H1 (cell line): Measurements from ENCODE around the gene TNFAIP8. TPM values are rescaled to one million over a fixed set of nuclear protein-coding genes. Genes with fewer than 3 reads are reported as not detected.

Experiments used
- CTCF ChIA-PET: fragments of 300-600 bp; sonication (Branson Sonifier 250); formaldehyde crosslinking; loops from one replicate; lab custom pipeline; 2021; ENCODE audit not compliant: partially characterized antibody; lab: Charles Lee
- POLR2A ChIA-PET: fragments of 300-600 bp; sonication (Branson Sonifier 250); formaldehyde crosslinking; loops from one replicate; lab custom pipeline; 2021; ENCODE audit warnings: inconsistent platforms; ENCODE audit not compliant: partially characterized antibody; lab: Charles Lee
- DNase-seq, 2 experiments: peaks; one replicate each; pipeline versions ENCODE4 v3.0.0 to v3.0.0-alpha.2; 2010 to 2022; ENCODE audit warnings: low spot score in 2 of 2, low read depth in 1 of 2, mixed read lengths in 1 of 2
- FAIRE-seq: peaks from 2 replicates; lab custom pipeline; 2011; peaks lifted over from hg19 to GRCh38; lab: Jason Lieb, UNC
- H2AFZ ChIP-seq: 2 replicates; pipeline ENCODE4 v1.8.1; 2012; ENCODE audit warnings: low read length, inconsistent platforms
- H2AK5ac ChIP-seq: 2 replicates; pipeline ENCODE4 v1.6.1; 2013; ENCODE audit warnings: low read depth, low read length
- H2BK120ac ChIP-seq: replicated peaks from 2 replicates; pipeline ENCODE3; 2013; ENCODE audit warnings: low read depth, low read length, inconsistent platforms
- H2BK12ac ChIP-seq: 2 replicates; pipeline ENCODE4 v1.6.1; 2013; ENCODE audit warnings: low read depth, low read length
- H2BK15ac ChIP-seq: 2 replicates; pipeline ENCODE4 v1.6.1; 2013; ENCODE audit warnings: low read length
- H2BK20ac ChIP-seq: 2 replicates; pipeline ENCODE4 v1.6.1; 2013; ENCODE audit warnings: low read length
- H2BK5ac ChIP-seq: 2 replicates; pipeline ENCODE4 v1.6.1; 2013; ENCODE audit warnings: low read depth, low read length
- H3K14ac ChIP-seq: 2 replicates; pipeline ENCODE4 v1.6.1; 2013; ENCODE audit warnings: inconsistent platforms; ENCODE audit not compliant: insufficient read length
- H3K18ac ChIP-seq: 2 replicates; pipeline ENCODE4 v1.6.1; 2013; ENCODE audit warnings: low read length; ENCODE audit errors: extremely low read depth
- H3K23ac ChIP-seq: 2 replicates; pipeline ENCODE4 v1.6.1; 2013; ENCODE audit warnings: inconsistent platforms; ENCODE audit not compliant: insufficient read length
- H3K23me2 ChIP-seq: 2 replicates; pipeline ENCODE4 v1.6.1; 2013; ENCODE audit warnings: low read depth, low read length
- H3K27ac ChIP-seq: 2 replicates; pipeline ENCODE4 v1.6.1; 2011; ENCODE audit warnings: low read depth, low read length, inconsistent platforms
- H3K27me3 ChIP-seq, 4 experiments: replicated peaks in 1 of 4; 1 replicate in 1 of 4; 2 replicates in 3 of 4; pipeline versions ENCODE4 v1.6.1 to v1.8.1; 2011 to 2013; ENCODE audit warnings: low read length in 3 of 4, mild to moderate bottlenecking in 3 of 4, inconsistent platforms in 2 of 4, mixed read lengths in 2 of 4, moderate library complexity in 1 of 4; ENCODE audit not compliant: control insufficient read depth in 3 of 4, insufficient read depth in 3 of 4; ENCODE audit errors: extremely low read depth in 1 of 4
- H3K36me3 ChIP-seq, 4 experiments: 2 replicates each; pipeline versions ENCODE4 v1.6.1 to v1.8.1; 2011 to 2013; ENCODE audit warnings: mild to moderate bottlenecking in 4 of 4, low read length in 3 of 4, moderate library complexity in 2 of 4, control low read depth in 1 of 4, inconsistent platforms in 1 of 4; ENCODE audit not compliant: insufficient read depth in 4 of 4, control insufficient read depth in 2 of 4
- H3K4ac ChIP-seq: replicated peaks from 2 replicates; pipeline ENCODE3; 2013; ENCODE audit warnings: low read length, low read depth, mixed read lengths, inconsistent platforms; ENCODE audit not compliant: insufficient read length
- H3K4me1 ChIP-seq, 4 experiments: replicated peaks in 1 of 4; 1 replicate in 1 of 4; 2 replicates in 3 of 4; pipeline versions ENCODE4 v1.6.1 to v1.8.1; 2011 to 2013; ENCODE audit warnings: low read length in 3 of 4, inconsistent platforms in 2 of 4, mixed read lengths in 1 of 4; ENCODE audit not compliant: insufficient read depth in 4 of 4, control insufficient read depth in 3 of 4
- H3K4me2 ChIP-seq, 2 experiments: 2 replicates each; pipeline versions ENCODE4 v1.6.1 to v1.8.1; 2011 to 2013; ENCODE audit warnings: low read depth in 2 of 2, low read length in 2 of 2, control low read depth in 1 of 2, inconsistent platforms in 1 of 2, mild to moderate bottlenecking in 1 of 2; ENCODE audit not compliant: insufficient read depth in 1 of 2
- H3K4me3 ChIP-seq, 4 experiments: fragments of 200-600, 300-600 bp in 1 of 4; sonication (generic), shearing (Covaris generic), sonication (Bioruptor Twin) in 1 of 4; 2 replicates each; pipeline versions ENCODE4 v1.5.1 to v1.8.1; 2011 to 2016; ENCODE audit warnings: low read length in 4 of 4, low read depth in 3 of 4, control low read depth in 2 of 4, inconsistent platforms in 2 of 4, mild to moderate bottlenecking in 2 of 4, mixed read lengths in 1 of 4, moderate library complexity in 1 of 4; ENCODE audit not compliant: insufficient read depth in 2 of 4; ENCODE audit errors: extremely low read depth in 1 of 4
- H3K56ac ChIP-seq: replicated peaks from 2 replicates; pipeline ENCODE3; 2013; ENCODE audit warnings: low read depth, mild to moderate bottlenecking, mixed read lengths, low read length, inconsistent platforms; ENCODE audit not compliant: insufficient read length
- H3K79me1 ChIP-seq: 2 replicates; pipeline ENCODE4 v1.6.1; 2013; ENCODE audit warnings: low read depth, low read length, control low read depth
- H3K79me2 ChIP-seq, 2 experiments: 2 replicates each; pipeline versions ENCODE4 v1.6.1 to v1.8.1; 2012 to 2013; ENCODE audit warnings: low read length in 2 of 2, mild to moderate bottlenecking in 2 of 2, inconsistent platforms in 1 of 2; ENCODE audit not compliant: insufficient read depth in 2 of 2, control insufficient read depth in 1 of 2
- H3K9ac ChIP-seq, 4 experiments: replicated peaks in 1 of 4; 1 replicate in 1 of 4; 2 replicates in 3 of 4; pipeline versions ENCODE4 v1.6.1 to v1.8.1; 2011 to 2013; ENCODE audit warnings: low read depth in 3 of 4, low read length in 3 of 4, control low read depth in 2 of 4, mild to moderate bottlenecking in 2 of 4, moderate library complexity in 2 of 4, inconsistent platforms in 1 of 4; ENCODE audit errors: extremely low read depth in 1 of 4
- H3K9me3 ChIP-seq, 2 experiments: 2 replicates each; pipeline versions ENCODE4 v1.6.1 to v1.8.1; 2012 to 2013; ENCODE audit warnings: mild to moderate bottlenecking in 2 of 2, moderate library complexity in 2 of 2, control low read depth in 1 of 2, inconsistent platforms in 1 of 2, low read depth in 1 of 2, low read length in 1 of 2, mixed read lengths in 1 of 2; ENCODE audit not compliant: insufficient read depth in 2 of 2
- H4K20me1 ChIP-seq, 2 experiments: replicated peaks in 1 of 2; 2 replicates each; pipeline versions ENCODE3 to v1.8.1; 2011 to 2013; ENCODE audit warnings: inconsistent platforms in 2 of 2, low read length in 2 of 2, mild to moderate bottlenecking in 1 of 2; ENCODE audit not compliant: insufficient read depth in 2 of 2, control insufficient read depth in 1 of 2
- H4K5ac ChIP-seq: 2 replicates; pipeline ENCODE4 v1.6.1; 2013; ENCODE audit warnings: low read length, low read depth, mixed read lengths, inconsistent platforms; ENCODE audit not compliant: insufficient read length
- H4K8ac ChIP-seq: 2 replicates; pipeline ENCODE4 v1.8.0; 2013; ENCODE audit warnings: mild to moderate bottlenecking, moderate library complexity, low read length, inconsistent platforms; ENCODE audit not compliant: insufficient read depth; ENCODE audit errors: extremely low read depth
- H4K91ac ChIP-seq: replicated peaks from 2 replicates; pipeline ENCODE3; 2013; ENCODE audit warnings: low read length, mixed read lengths, inconsistent platforms; ENCODE audit not compliant: insufficient read length
- ATF2 ChIP-seq: IDR thresholded peaks from 2 replicates; pipeline ENCODE4 v1.6.1; 2012; ENCODE audit warnings: low read length, inconsistent platforms
- BACH1 ChIP-seq: IDR thresholded peaks from 2 replicates; pipeline ENCODE4 v1.6.1; 2012; ENCODE audit warnings: low read length, improper control_type of control experiment
- BRCA1 ChIP-seq: IDR thresholded peaks from 2 replicates; pipeline ENCODE4 v1.6.1; 2012; ENCODE audit warnings: low read depth, low read length, improper control_type of control experiment
- CTBP2 ChIP-seq: IDR thresholded peaks from 2 replicates; pipeline ENCODE4 v1.7.0; 2011; ENCODE audit warnings: borderline replicate concordance, mild to moderate bottlenecking, moderate library complexity, mixed read lengths, low read length; ENCODE audit not compliant: insufficient read depth, insufficient read length
- JUN ChIP-seq: IDR thresholded peaks from 2 replicates; pipeline ENCODE4 v1.6.1; 2011; ENCODE audit warnings: low read depth, mild to moderate bottlenecking, improper control_type of control experiment, low read length
- SIRT6 ChIP-seq: IDR thresholded peaks from one replicate; pipeline ENCODE4 v1.7.1; 2012; ENCODE audit warnings: low read length, inconsistent platforms
- SP2 ChIP-seq: IDR thresholded peaks from 2 replicates; pipeline ENCODE4 v1.6.1; 2012; ENCODE audit warnings: mild to moderate bottlenecking, low read length, inconsistent platforms
- SUZ12 ChIP-seq: fragments of 200-600 bp; sonication (generic); IDR thresholded peaks from 2 replicates; pipeline ENCODE4 v1.6.1; 2012; ENCODE audit warnings: mild to moderate bottlenecking, inconsistent platforms, low read length, moderate library complexity, mixed read lengths
- TEAD4 ChIP-seq: IDR thresholded peaks from 2 replicates; pipeline ENCODE4 v1.6.1; 2012; ENCODE audit warnings: low read depth, low read length, inconsistent platforms, mixed read lengths
- USF2 ChIP-seq: IDR thresholded peaks from 2 replicates; pipeline ENCODE4 v1.6.1; 2011; ENCODE audit warnings: low read length, improper control_type of control experiment
- YY1 ChIP-seq: IDR thresholded peaks from 2 replicates; pipeline ENCODE4 v1.6.1; 2011; ENCODE audit warnings: low read depth, mild to moderate bottlenecking, low read length
- WGBS, 2 experiments: shearing (Covaris generic) in 1 of 2; methylation state at CpG; one replicate each; pipeline versions ENCODE4 v1.1.6 to v1.1.7; 2013 to 2015; ENCODE audit warnings: low lambda C conversion rate in 2 of 2, mixed read lengths in 2 of 2, inconsistent platforms in 1 of 2, low coverage in 1 of 2, missing lambda C conversion rate in 1 of 2; ENCODE audit not compliant: insufficient replicate concordance in 2 of 2, insufficient coverage in 1 of 2, insufficient read length in 1 of 2; ENCODE audit errors: extremely low coverage in 1 of 2, missing lambda C conversion rate in 1 of 2; 5-methylcytosine and 5-hydroxymethylcytosine counted together
- polyA plus RNA-seq, 7 experiments: library from polyadenylated mRNA; depleted of rRNA in 3 of 7; stranded (reverse) in 5 of 7; unstranded in 2 of 7; fragments of >200 nt in 5 of 7; fragments of 200-250 nt in 2 of 7; gene quantifications; 1 replicate in 5 of 7; 2 replicates in 1 of 7; 4 replicates in 1 of 7; pipeline versions ENCODE4 v1.2.1 to v1.2.3, GENCODE V29; 2011 to 2013; ENCODE audit warnings: missing spikeins in 2 of 7, mixed read lengths in 2 of 7
- total RNA-seq: library from RNA; stranded (reverse); fragmentation: NEBNext Ultra II Directional; extraction: Animal tissue kit (Norgen Biotek cat#: 25700); gene quantifications from 2 replicates; pipeline ENCODE4 v1.2.1, GENCODE V29; 2021

Gene TNFAIP8
- total and polyA plus RNA-seq, 2 of the 8 experiments (the other 6 are each of a cell fraction or from before 2014, with no cell fraction given), result 12.4 to 19.3 TPM

GRCh38 chr5:119396030-119396664 is 40.3 kb downstream of the TNFAIP8 start:
- H3K4me1 ChIP-seq, result peaks cover 0 to 5% (median 0%) of the 10 kb centered on the region in 4 experiments; a peak in 1 of 7 replicates
- H3K27ac ChIP-seq, result no peak overlapping the region
- no peak overlapping the region for H2AFZ ChIP-seq
- 96% methylated on average over 6 of the region's 6 CpGs; no CpG with 5 or more reads in 1 of the 2 experiments for WGBS, 2 experiments
- no peaks in the 10 kb centered on the region for H3K9me3 ChIP-seq
- no peak overlapping the region for H3K9ac ChIP-seq
- H2BK12ac ChIP-seq, result no peak overlapping the region
- H2BK120ac ChIP-seq, result no peak overlapping the region
- H3K23me2 ChIP-seq, result no peaks in the 10 kb centered on the region
- H3K14ac ChIP-seq, result no peak overlapping the region
- ChIA-PET POLR2A (no interaction called here), CTCF (no interaction called here)
- H3K36me3 ChIP-seq, result no peaks in the 10 kb centered on the region; a peak in 2 of 8 replicates
- H2BK20ac ChIP-seq, result no peak overlapping the region
- no peaks in the 10 kb centered on the region for H4K20me1 ChIP-seq
- H3K4me3 ChIP-seq, result no peak overlapping the region
- no peak overlapping the region for H2AK5ac ChIP-seq
- no peaks in the 10 kb centered on the region for H3K79me2 ChIP-seq
- TF ChIP-seq USF2 (no peak), BRCA1 (no peak), JUN (no peak), TEAD4 (no peak), SUZ12 (no peak), SIRT6 (no peak), SP2 (no peak), BACH1 (no peak), ATF2 (no peak), YY1 (no peak), CTBP2 (no peak)
- H3K79me1 ChIP-seq, result no peaks in the 10 kb centered on the region
- H3K4me2 ChIP-seq, result no peak overlapping the region
- no peak overlapping the region for H4K8ac ChIP-seq
- no peak overlapping the region for H3K4ac ChIP-seq
- no peak for FAIRE-seq
- H3K23ac ChIP-seq, result no peak overlapping the region
- H3K18ac ChIP-seq, result no peak overlapping the region
- DNase-seq, result no peak
- H3K56ac ChIP-seq, result no peak overlapping the region
- H4K91ac ChIP-seq, result no peak overlapping the region
- no peaks in the 10 kb centered on the region for H3K27me3 ChIP-seq
- H4K5ac ChIP-seq, result no peak overlapping the region
- H2BK15ac ChIP-seq, result no peak overlapping the region
- no peak overlapping the region for H2BK5ac ChIP-seq
